ENCODE results near the gene ENTHD1. TPM values are rescaled to one million over a fixed set of nuclear protein-coding genes. Genes with fewer than 3 reads are reported as not detected.
A peak's percentile ranks its signal among the peaks of the same experiment; 100 is the strongest.

The ENTHD1 gene
- total RNA-seq, 1 donor from 2014 or later = not detected

- H3K36me3 Mint-ChIP-seq (ENCODE audit: unreplicated experiment) = no peaks in the 10 kb centered on the region
- H3K9me3 Mint-ChIP-seq (ENCODE audit: unreplicated experiment) = peaks cover 2% of the 10 kb centered on the region
- no peaks in the 10 kb centered on the region for H3K27me3 Mint-ChIP-seq (ENCODE audit: unreplicated experiment)
- H3K27ac Mint-ChIP-seq (ENCODE audit: unreplicated experiment) = no peak overlapping the region
- no peak for TF ChIP-seq CTCF (IDR thresholded peaks at IDR 0.05; ENCODE audit: partially characterized antibody, unreplicated experiment)
- H3K4me1 Mint-ChIP-seq (ENCODE audit: low read depth, unreplicated experiment) = no peaks in the 10 kb centered on the region
- no peak overlapping the region for H3K4me3 Mint-ChIP-seq (ENCODE audit: unreplicated experiment)
- DNase-seq = no peak
Measured at GRCh38 chr22:39935116-39935515, 41.6 kb upstream of the ENTHD1 start.

GRCh38 chr22:39933741-39934140 lies 40.2 kb upstream of the ENTHD1 start:
- H3K27ac Mint-ChIP-seq (ENCODE audit: unreplicated experiment) = no peak overlapping the region
- no peak for TF ChIP-seq CTCF (IDR thresholded peaks at IDR 0.05; ENCODE audit: partially characterized antibody, unreplicated experiment)
- peaks cover 2% of the 10 kb centered on the region for H3K9me3 Mint-ChIP-seq (ENCODE audit: unreplicated experiment)
- H3K4me1 Mint-ChIP-seq (ENCODE audit: low read depth, unreplicated experiment) = no peaks in the 10 kb centered on the region
- H3K27me3 Mint-ChIP-seq (ENCODE audit: unreplicated experiment) = no peaks in the 10 kb centered on the region
- H3K4me3 Mint-ChIP-seq (ENCODE audit: unreplicated experiment) = no peak overlapping the region
- no peak for DNase-seq
- no peaks in the 10 kb centered on the region for H3K36me3 Mint-ChIP-seq (ENCODE audit: unreplicated experiment)

- H3K4me1 Mint-ChIP-seq (ENCODE audit: low read depth, unreplicated experiment) = no peaks in the 10 kb centered on the region
- no peaks in the 10 kb centered on the region for H3K36me3 Mint-ChIP-seq (ENCODE audit: unreplicated experiment)
- DNase-seq = peak; percentile 45
- H3K9me3 Mint-ChIP-seq (ENCODE audit: unreplicated experiment) = peaks cover 2% of the 10 kb centered on the region
- no peak overlapping the region for H3K4me3 Mint-ChIP-seq (ENCODE audit: unreplicated experiment)
- TF ChIP-seq CTCF (IDR thresholded peaks at IDR 0.05; ENCODE audit: partially characterized antibody, unreplicated experiment) = peak; percentile 75
- H3K27me3 Mint-ChIP-seq (ENCODE audit: unreplicated experiment) = no peaks in the 10 kb centered on the region
- no peak overlapping the region for H3K27ac Mint-ChIP-seq (ENCODE audit: unreplicated experiment)
Measured at GRCh38 chr22:39932918-39933649, 39.5 kb upstream of the ENTHD1 start.

- H3K9me3 Mint-ChIP-seq (ENCODE audit: unreplicated experiment) = peaks cover 2% of the 10 kb centered on the region
- H3K27ac Mint-ChIP-seq (ENCODE audit: unreplicated experiment) = no peak overlapping the region
- H3K4me1 Mint-ChIP-seq (ENCODE audit: low read depth, unreplicated experiment) = no peaks in the 10 kb centered on the region
- no peak overlapping the region for H3K4me3 Mint-ChIP-seq (ENCODE audit: unreplicated experiment)
- no peak for DNase-seq
- TF ChIP-seq CTCF (IDR thresholded peaks at IDR 0.05; ENCODE audit: partially characterized antibody, unreplicated experiment) = no peak
- no peaks in the 10 kb centered on the region for H3K36me3 Mint-ChIP-seq (ENCODE audit: unreplicated experiment)
- H3K27me3 Mint-ChIP-seq (ENCODE audit: unreplicated experiment) = no peaks in the 10 kb centered on the region
Measured at GRCh38 chr22:39932166-39932565, 38.6 kb upstream of the ENTHD1 start.

GRCh38 chr22:39931251-39931650 lies 37.7 kb upstream of the ENTHD1 start:
- Mint-ChIP-seq H3K9me3 (ENCODE audit: unreplicated experiment) (peaks cover 2% of the 10 kb centered on the region), H3K27me3 (ENCODE audit: unreplicated experiment) (no peaks in the 10 kb centered on the region), H3K4me1 (ENCODE audit: low read depth, unreplicated experiment) (peaks cover under 1% of the 10 kb centered on the region), H3K4me3 (ENCODE audit: unreplicated experiment) (no peak overlapping the region), H3K27ac (ENCODE audit: unreplicated experiment) (no peak overlapping the region), H3K36me3 (ENCODE audit: unreplicated experiment) (no peaks in the 10 kb centered on the region)
- no peak for DNase-seq
- TF ChIP-seq CTCF (IDR thresholded peaks at IDR 0.05; ENCODE audit: partially characterized antibody, unreplicated experiment) = no peak

Data from glutamatergic neuron (in vitro differentiated cells).